ENCODE data around the gene NUDT15.

GRCh38 chr13:48072304-48072703 is 34.8 kb downstream of the NUDT15 start:
- TF ChIP-seq CTCF (IDR thresholded peaks at IDR 0.05) (no peak), ZFX (IDR thresholded peaks at IDR 0.05; ENCODE audit: borderline replicate concordance) (no peak)
